ENCODE data around the gene LRRC47.

DNA sequence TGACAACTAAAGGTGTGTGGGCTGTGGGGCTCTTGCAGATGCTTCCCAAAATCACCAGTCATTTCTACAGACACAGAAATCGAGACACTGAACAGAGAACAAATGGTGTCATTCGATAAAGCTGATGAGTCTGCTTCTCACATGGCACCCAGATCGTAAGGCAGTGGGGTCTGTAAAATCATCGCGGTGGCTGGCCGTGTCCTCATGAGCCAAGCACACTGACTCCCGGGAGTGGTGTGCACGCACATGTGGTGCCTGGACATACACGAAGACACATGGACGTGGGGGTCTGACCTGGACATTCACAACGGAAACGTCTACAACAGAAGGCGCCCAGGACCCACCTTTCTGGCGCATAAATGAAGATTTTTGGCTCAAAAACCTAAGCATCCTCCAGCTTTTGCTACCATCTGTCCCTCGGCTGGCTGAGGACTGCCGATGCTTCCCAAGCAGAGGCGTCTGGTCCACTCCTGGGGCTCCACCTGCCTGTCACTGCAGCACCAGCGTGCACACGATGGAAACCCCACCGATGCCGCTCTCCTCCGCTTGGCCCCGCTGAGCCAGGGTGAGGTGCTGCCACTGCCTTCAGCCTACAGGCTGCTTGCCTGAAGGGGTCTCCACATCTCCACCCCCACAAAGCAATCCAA lies 16.9 kb downstream of the LRRC47 start:
- TF ChIP-seq, protein P1, sequence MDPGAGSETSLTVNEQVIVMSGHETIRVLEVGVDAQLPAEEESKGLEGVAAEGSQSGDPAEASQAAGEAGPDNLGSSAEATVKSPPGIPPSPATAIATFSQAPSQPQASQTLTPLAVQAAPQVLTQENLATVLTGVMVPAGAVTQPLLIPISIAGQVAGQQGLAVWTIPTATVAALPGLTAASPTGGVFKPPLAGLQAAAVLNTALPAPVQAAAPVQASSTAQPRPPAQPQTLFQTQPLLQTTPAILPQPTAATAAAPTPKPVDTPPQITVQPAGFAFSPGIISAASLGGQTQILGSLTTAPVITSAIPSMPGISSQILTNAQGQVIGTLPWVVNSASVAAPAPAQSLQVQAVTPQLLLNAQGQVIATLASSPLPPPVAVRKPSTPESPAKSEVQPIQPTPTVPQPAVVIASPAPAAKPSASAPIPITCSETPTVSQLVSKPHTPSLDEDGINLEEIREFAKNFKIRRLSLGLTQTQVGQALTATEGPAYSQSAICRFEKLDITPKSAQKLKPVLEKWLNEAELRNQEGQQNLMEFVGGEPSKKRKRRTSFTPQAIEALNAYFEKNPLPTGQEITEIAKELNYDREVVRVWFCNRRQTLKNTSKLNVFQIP (CRISPR knock-in tag; IDR thresholded peaks at IDR 0.05; ENCODE audit: borderline replicate concordance, low read depth) = no peak
- no peak for TF ChIP-seq PPARA (CRISPR knock-in tag; IDR thresholded peaks at IDR 0.05; ENCODE audit: borderline replicate concordance)

Measured in SK-N-SH treated with all-trans-retinoic acid at 6 μM for 48 hours (cell line).